ENCODE results near the gene ANKRD10.

Gene ANKRD10

DNA sequence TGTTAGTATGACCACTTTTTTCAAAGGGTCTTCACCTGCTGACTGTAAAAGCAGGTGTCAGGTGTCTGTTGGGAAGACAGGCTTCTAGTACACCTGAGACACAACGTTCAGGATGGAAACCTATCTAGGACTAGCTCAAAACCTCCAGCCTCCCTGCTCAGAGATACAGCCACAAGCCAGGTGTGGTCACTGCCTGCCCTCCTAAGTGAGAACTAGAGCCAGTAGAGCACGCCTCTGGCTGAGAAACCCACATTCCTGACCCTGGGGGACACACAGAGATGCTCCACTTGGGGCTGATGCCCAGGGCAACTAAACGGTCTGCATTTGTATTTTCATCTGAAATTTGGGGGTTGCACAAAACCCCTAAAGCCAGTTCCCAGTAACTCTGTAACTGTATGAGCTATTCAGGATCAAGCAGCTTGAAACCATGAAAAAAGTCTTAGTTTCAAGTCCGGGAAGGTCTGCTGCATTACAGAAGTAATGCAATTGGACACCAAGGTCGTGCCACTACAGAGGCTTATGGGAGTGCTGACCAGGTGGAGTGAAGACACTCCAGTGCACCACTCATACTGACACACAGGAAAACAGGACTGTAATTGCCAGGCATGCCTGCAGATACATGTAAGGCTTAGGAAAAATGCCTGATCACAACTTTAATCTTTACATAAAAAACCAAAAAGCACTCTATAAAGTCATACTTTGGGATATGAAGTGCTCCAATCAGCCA lies 27.8 kb downstream of the ANKRD10 start:
- DNase-seq (ENCODE audit: low read depth in 2 of 2, low spot score in 1 of 2) = no peak

DNA sequence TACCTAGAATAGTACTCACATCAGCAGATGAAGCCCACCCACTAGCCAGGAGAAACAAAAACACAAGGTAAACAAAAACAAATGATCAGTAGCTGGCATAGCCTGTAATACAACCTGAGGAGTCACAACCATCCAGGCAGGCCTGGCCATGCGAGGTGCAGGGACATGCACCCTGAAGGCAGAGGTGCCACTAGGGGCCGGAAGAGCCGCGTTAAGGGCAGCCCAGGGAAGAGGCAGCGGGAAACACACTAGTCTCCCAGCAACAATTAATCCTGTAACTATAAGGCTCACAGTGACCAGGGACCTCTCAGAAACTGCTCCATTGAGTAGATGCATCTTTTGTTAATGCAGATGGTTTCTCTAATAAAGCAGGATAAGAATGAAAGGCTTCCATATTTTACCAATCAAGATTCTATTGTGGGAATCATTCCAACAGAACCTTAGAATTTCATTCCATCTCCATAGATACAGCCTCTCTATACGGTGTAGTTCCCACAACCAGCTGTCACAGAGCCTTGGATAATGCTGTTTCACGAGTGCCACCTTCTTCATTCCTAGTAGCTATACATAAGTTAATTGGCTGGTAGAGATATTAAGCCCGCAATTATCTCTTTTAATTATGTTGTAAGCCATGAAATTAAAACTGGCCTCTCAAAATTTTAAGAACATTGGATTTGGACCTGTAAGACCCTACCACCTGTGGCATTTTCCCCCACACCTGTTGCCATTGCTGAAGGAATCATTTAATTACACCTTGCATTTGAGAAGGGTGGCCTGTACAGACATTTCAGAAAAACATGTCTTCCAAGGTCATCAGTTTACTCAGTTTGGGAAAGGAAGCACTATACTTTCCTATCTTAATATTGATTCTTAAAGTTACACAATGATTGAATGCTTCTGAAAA lies 28.7 kb downstream of the ANKRD10 start:
- DNase-seq (ENCODE audit: low read depth in 2 of 2, low spot score in 1 of 2) = no peak

DNA sequence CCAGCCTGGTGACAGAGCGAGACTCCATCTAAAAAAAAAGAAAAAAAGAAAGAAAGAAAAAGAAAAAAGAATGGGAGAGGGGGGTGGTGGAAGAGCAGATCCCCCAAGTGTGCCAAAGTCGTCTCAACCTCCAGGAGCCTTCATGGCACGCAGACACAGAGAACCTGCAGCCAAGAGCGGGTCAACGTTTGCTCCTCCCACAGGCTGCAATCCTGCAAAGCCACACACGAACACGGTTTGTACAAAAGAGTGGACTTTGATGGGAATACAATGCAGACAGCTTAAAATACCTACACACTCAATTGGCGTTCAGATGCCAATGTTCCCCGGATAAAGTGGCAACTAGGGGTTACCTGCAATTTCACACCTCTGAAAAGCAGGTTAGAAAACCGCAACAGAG lies 29.4 kb downstream of the ANKRD10 start:
- no peak for DNase-seq (ENCODE audit: low read depth in 2 of 2, low spot score in 1 of 2)

DNA sequence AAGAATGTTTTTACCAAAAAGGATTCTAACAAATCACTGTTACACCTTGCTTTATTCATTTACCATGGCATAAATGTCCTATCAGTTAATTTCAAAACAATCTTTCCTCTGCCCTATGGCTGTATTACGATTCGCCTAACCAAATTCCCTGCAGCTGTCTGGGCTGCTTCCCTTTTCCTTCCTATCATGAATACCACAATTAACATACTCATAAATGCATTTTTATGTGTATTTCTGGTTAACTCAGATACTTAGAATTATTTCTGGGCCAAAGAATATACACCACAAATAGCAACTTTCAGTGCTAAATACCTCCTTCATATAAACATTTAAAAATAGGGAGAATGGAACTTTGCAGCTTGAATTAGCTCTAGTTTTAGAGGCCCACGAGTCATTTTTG lies 30.4 kb downstream of the ANKRD10 start:
- no peak for DNase-seq (ENCODE audit: low read depth in 2 of 2, low spot score in 1 of 2)

DNA sequence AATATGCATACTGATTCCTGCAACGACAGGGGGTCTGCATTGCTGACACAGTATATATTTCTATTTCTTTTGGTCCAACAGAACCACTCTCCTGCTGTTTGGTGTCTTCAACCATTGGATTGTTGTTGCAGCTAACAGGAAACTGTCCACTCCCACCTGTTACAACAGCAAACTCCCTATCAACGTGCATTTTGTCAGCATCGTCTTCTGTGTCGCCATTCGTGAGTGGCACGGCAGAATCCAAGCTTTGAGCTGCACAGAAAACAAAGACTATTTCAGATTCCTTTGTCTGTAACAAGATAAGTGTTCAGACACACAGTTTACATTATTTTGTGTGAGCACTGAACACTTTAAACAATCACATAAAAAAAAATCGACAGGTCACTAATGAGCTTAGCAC lies 31.3 kb downstream of the ANKRD10 start:
- no peak for DNase-seq (ENCODE audit: low read depth in 2 of 2, low spot score in 1 of 2)

DNA sequence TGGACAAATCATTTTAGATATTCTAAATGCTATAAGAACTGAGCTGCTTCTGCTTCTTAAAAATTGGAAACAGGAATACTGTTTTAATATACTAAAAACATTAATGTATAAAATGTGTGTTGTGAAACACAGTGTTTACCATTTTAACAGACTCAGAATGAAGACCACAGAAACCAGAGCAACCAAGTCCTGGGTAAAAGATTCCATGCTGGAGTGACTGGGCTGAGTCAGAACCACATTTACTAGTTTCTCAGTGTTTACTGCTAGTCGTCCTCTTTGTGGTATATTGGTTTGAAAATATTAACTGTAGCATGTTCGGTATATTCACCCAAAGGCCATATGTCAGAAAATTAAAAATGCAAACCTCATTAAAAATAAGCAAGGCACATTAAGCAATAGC lies 31.9 kb downstream of the ANKRD10 start:
- DNase-seq (ENCODE audit: low read depth in 2 of 2, low spot score in 1 of 2) = no peak

DNA sequence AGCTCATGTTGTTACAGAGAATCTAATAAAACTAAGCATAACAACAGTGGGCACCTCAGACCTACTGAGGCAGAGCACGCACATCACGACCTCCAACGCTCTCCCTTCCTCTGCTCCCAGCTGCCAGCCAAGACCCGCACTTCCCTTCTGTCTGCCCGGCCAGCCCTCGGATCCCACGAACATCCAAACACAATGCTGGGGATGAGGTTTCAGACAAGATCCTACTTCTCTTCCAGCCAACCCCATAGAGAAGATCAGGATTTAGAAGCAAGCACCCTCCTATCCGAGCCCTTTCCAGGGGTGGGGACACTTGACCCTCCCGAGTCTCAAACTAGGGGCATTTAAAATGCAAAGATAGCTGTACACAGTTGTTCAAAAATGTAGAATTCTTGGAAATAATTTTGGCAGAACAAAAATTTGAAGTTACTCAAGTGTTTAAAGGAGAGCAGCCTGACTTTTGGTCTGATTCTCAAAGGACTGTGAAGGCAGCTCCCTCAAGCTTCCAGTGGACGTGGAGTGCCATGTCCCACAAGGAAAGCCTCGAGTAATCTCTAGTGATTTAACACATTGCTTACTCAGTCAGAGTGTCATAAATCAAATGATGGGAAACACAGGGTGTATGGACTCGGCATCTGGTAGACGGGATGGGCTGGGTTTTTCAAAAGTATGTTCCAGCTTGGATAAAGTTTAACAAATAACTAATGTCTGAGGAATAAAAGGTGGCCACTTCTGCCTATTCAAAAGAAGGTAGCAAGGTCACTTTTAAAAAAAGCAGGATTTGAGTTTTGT lies 32.8 kb downstream of the ANKRD10 start:
- no peak for DNase-seq (ENCODE audit: low read depth in 2 of 2, low spot score in 1 of 2)

DNA sequence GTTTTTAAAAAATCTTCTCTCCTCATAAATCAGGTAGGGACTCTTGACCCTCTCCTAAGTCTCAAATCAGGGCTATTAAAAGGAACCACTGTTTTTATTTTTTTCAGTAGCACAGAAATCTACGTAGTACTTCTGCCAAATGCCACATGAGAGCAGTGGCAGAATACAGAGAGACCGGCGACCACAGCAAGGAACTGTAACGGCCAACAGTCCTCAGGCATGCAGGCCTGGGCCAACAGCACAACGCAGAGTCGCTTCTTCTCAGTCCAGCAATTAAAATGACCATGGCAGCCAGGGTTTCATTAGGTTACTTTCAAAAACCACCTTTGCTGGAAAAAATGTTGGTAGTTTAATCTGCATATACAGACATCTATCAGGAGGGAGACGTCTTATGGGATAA lies 34.2 kb downstream of the ANKRD10 start:
- DNase-seq (ENCODE audit: low read depth in 2 of 2, low spot score in 1 of 2) = no peak

DNA sequence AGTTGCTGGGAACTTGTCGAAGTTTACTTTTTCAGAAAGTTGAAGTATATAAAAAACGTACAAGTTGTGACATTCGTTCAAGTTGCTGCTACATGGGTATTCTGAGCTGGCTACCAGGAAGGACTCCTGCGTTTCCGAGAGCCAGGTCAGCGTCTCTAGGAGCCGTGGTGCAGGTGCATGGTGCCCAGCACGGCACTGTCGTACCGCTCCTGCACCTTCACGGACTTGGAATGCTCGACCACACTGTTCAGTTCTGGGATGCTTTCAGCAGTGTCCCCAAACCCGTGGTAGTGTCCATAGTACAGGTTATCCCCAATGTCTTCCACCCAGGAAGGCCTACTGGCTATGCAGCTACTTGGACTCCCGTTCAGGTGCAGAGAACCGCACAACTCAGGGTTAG lies 35.4 kb downstream of the ANKRD10 start:
- no peak for DNase-seq (ENCODE audit: low read depth in 2 of 2, low spot score in 1 of 2)

DNA sequence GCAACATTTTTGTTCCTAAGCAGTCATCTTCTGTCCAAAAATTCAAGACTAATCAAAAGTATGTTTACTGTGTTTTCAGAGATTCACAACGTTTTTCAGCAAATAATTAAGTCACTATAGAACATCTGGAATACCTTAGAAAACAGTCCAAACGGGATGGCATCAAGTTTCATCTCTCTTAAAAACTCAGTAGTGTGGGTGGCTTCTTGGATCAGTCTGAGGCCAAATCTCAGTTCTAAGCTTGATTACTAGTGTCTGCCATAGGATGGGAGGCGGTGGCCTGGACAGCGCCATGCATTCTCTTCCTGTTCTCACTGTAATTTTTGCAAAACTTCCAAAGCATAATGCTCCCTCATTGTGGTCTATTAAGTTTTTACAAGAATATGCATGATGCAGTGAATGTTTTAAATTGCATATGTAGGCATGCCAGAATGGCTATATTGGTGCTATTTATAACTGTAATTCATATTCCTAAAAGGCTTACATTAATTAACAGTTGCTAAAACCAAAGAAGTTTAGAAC lies 37.1 kb downstream of the ANKRD10 start:
- no peak for DNase-seq (ENCODE audit: low read depth in 2 of 2, low spot score in 1 of 2)

DNA sequence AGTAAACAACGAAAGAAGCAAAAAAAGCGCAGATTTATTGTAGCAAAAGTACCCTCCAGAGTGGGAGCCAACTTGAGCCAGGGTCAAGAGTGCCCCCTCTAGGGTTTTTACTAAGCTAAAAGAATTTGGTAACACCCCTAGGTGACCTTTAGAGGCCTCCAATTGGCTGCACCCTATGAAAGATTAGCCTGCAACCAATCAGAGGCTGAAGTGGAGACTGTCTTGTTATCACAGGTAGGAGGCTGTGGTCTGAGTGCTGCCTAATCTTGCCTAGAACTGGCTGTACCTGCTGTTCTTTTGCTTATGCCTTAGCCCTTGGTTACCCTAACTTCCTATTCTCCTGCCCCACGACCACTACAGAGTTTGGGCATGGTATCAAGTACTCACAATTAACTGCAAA lies 38.3 kb downstream of the ANKRD10 start:
- DNase-seq (ENCODE audit: low read depth in 2 of 2, low spot score in 1 of 2) = no peak

DNA sequence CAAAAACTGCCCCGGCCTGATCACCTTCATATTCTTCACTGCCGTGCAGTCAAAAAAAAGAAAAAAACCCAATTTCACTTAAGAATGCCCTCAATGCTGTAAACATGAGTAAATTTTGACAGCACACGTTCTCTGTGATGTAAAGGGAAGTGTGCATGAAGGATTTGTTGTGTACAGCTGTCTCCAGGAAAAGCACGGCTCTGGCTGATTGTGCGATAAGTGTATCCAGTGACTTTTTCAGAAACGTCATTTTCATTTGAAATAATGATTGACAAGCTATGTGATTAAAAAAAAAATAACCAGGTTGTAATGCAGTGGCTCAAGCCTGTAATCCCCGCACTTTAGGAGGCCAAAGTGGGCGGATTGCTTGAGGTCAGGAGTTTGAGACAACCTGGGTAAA lies 39.6 kb downstream of the ANKRD10 start:
- no peak for DNase-seq (ENCODE audit: low read depth in 2 of 2, low spot score in 1 of 2)

DNA sequence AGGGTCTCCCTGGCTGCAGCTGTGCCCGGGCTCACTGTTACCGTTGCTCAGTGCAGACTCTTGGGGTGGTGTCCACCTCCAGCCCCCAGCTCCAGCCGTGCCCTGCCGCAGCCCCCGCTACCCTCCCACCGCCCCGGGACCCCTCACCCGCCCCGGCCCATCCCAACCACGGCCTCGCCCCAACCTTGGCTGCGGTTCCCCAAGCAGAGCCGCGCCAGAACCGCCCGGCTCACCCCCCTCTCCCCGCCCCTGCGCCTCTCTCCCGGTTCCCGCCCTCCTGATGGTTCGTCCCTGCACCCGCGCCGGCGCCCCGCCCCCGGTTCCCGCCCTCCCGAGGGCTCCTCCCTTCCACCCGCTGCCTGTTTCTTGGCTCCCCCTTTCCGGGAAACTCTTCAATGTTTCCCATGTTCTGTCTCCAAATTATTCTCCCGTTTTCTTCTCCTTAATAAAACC lies 40.3 kb downstream of the ANKRD10 start:
- no peak for DNase-seq (ENCODE audit: low read depth in 2 of 2, low spot score in 1 of 2)

DNA sequence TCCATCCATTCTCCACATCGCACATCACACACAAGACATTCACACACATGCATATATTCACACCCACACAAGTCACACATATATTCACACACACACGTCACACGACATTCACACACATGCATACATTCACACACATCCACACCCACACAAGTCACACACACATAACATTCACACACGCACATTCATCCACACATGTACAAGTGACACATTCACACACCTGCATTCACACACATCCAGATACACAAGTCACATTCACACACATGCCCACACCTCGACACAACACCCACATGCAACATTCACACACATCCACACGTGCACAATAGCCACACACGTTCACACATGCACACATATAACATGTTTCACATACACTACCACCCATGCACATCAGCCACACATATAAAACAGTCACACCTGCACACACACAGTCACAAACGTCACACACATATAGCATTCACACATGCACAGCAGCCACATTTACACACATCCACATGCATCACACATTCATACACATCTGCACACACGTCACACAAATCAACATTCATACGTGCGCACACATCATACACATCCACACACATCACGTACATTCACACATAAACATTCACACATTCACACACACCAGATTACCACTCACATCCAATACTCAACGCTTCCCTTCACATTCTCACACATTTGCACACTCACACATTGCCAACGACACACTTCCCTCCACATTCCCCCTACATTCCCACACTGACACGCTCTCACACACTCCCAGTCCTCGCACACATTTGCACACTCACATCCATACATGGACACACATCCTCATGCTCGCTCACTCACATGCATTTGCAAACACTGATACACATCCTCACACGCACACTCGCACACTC lies 41.0 kb downstream of the ANKRD10 start:
- DNase-seq (ENCODE audit: low read depth in 2 of 2, low spot score in 1 of 2) = no peak

DNA sequence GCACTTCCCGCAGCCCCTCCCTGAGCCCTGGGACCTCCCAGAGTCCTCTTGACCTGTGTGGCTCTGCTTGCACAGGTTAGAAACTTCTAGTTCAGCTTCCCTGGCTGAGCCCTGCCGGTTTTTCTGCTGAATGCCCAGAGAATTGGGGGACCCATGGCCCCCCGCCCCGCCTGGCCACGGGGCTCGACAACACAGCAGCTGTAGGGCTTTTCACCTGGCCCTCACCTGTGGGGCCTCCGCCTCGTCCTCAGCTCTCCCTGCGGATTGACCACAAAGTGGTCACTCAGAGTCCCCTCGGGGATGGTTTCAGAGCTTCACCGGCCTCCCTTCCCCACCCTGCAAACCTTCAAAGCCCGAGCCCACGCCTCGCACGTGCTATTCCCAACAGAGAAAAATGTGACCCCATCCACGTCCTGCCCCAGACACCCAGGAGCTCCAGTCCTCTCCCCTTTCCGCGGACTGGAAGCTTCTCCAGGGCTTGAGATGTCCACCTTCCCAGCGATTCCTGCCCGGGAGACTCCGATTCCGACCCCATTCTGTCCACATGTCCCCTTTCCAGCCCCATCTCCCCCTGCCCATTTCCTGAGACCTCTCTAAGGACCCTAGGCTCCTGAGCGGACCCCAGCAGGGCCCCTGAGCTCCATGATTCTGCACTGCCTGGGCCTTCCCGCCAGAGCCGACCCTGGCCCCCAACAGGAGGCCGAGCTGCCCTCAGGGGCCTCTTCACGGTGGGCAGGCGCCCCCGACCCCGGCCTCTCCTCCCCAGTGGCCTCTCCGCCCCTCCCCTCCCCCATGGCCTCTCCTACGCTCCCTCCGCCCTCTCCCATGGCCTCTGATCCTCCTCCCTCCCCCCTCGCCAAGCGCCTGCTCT lies 41.9 kb downstream of the ANKRD10 start:
- DNase-seq (ENCODE audit: low read depth in 2 of 2, low spot score in 1 of 2) = no peak

DNA sequence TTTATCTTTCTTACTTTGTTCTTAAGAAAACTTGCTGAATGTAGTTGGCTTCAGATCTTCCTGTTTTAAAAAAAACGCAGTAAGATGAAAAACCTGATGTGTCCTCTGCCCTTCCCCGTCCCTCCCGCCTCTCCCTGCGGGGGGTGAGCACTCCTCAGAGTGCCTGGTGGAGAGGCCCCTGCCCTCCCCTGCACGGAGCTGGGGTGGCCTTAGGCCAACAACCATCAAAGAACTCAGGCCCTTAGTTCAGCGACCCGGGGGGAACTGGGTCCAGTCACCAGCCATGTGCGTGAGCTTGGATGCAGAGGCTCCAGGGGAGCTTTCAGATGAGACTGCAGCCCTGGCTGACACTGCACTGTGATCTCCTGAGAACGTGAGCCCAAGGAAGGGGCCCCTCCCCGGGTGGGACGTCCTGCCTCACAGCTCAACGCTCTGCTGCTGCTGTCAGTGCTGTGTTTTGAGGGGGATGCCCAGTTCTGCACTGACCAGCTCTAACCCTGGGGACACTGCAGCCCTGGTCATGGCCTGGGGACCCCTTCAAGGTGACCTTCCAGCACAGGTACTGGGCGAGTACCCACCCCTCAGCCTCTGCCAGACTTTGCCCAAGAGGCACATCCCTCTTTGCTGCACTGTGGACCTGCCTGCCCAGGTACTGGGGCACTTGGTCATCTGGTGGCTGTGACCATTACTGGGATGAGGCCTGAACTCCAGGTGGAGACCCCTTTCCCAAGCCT lies 42.7 kb downstream of the ANKRD10 start:
- no peak for DNase-seq (ENCODE audit: low read depth in 2 of 2, low spot score in 1 of 2)

DNA sequence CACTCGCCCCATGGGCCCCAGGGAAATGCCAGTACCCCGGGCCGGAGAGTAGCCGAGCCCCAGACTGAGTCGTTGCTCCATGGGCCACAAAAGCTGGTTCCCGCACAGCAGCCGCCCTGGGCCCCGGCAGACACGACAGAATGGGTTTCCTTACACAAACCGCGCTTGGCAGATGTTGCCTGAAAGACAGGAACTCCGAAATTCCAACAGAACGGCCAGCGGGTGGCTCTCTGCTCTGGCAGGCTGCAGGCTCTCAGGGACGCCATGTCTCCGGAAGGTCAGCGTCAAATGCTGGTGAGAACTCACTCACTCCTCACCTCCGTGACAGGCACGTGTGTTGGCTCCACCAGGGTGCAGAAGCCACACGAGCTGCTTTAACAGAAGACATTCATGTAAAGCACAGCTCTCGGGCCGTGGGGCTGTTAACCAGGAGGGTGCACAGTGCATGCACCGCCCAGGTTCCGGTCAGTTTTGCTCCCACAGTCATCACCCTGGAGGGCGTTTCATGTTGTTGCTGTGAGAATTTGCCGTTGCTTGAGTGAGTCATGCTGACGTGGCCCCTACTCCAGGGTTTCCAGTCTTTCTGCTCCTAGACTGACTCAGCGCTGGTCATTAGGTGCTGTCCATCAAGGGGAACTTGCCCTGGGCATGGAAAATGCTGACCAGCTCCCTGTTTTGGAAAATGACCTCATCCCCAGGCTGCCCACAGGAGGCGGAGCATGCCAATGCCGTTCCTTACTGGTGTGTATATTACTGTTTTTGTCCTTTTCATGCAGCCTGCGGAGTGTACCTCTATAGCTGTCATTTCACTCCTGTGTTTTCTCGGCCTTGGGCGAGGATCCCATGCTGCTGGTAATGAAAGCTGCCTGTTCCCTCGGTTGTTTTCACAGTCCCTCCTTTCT lies 44.8 kb downstream of the ANKRD10 start:
- no peak for DNase-seq (ENCODE audit: low read depth in 2 of 2, low spot score in 1 of 2)

Measured in stimulated activated CD8-positive, alpha-beta memory T cell treated with anti-CD3 and anti-CD28 coated beads, Interleukin-4, amount 100 ng/mL, for 1 hour (primary cell).